K562 (cell line): ENCODE measurements around the gene ELK4. TPM values are rescaled to one million over a fixed set of nuclear protein-coding genes. Genes with fewer than 3 reads are reported as not detected.

ENCODE experiments used
- ATAC-seq: fragments of 200-7000 bp; cut with Tn5 transposase; 3 replicates; pipeline ENCODE4 v1.9.1; 2020; ENCODE audit warnings: moderate library complexity
- BruUV-seq: library from RNA; stranded (reverse); fragments of 400-500 nt; replicated peaks from 2 replicates; lab custom pipeline; 2021; lab: Mats Ljungman, UMichigan
- CTCF ChIA-PET: fragments of 300-600 bp; formaldehyde crosslinking; extraction: SDS; loops from one replicate; lab custom pipeline; 2021; ENCODE audit warnings: low intra/inter-chr PET ratio; lab: Yijun Ruan, JAX
- POLR2A ChIA-PET: fragments of 300-600, 350-650 bp; sonication (Branson Sonifier 250); formaldehyde crosslinking; extraction: SDS; loops from one replicate; lab custom pipeline; 2021; ENCODE audit warnings: antibody characterized with exemption, inconsistent platforms; lab: Yijun Ruan, JAX
- DNase-seq, 4 experiments: peaks; one replicate each; pipeline versions ENCODE4 v3.0.0 to v3.0.0-alpha.2; 2011 to 2018; ENCODE audit warnings: low spot score in 3 of 4, mixed read lengths in 3 of 4; ENCODE audit errors: extremely low read depth in 1 of 4
- FAIRE-seq: peaks from 2 replicates; lab custom pipeline; 2011; peaks lifted over from hg19 to GRCh38; lab: Jason Lieb, UNC
- H2AFZ ChIP-seq: 2 replicates; pipeline ENCODE4 v1.6.0; 2011; ENCODE audit warnings: low read depth, low read length, control low read depth, inconsistent platforms
- H3K27ac ChIP-seq: fragments of 200-600 bp; 3 replicates; pipeline ENCODE4 v1.8.0; 2011; ENCODE audit warnings: low read depth, mild to moderate bottlenecking, control low read depth, inconsistent platforms, low read length, moderate library complexity, mixed read lengths; ENCODE audit errors: extremely low read depth
- H3K27me3 ChIP-seq, 2 experiments: fragments of 300-600 bp in 1 of 2; 2 replicates in 1 of 2; 3 replicates in 1 of 2; pipeline versions ENCODE4 v1.6.0 to v1.8.0; 2011; ENCODE audit warnings: inconsistent platforms in 2 of 2, low read length in 2 of 2, mild to moderate bottlenecking in 1 of 2, mixed read lengths in 1 of 2, moderate library complexity in 1 of 2; ENCODE audit not compliant: control insufficient read depth in 2 of 2, insufficient read depth in 2 of 2
- H3K36me3 ChIP-seq: fragments of 300-600 bp; 3 replicates; pipeline ENCODE4 v1.8.0; 2011; ENCODE audit warnings: mild to moderate bottlenecking, low read length, inconsistent platforms; ENCODE audit not compliant: control insufficient read depth, insufficient read depth
- H3K4me1 ChIP-seq, 2 experiments: fragments of 200-600 bp in 1 of 2; replicated peaks in 1 of 2; 2 replicates in 1 of 2; 3 replicates in 1 of 2; pipeline versions ENCODE4 v1.5.1 to v1.8.0; 2011; ENCODE audit warnings: inconsistent platforms in 2 of 2, low read length in 2 of 2, mild to moderate bottlenecking in 1 of 2, mixed read lengths in 1 of 2, moderate library complexity in 1 of 2; ENCODE audit not compliant: control insufficient read depth in 2 of 2, insufficient read depth in 2 of 2
- H3K4me2 ChIP-seq: 2 replicates; pipeline ENCODE4 v1.6.1; 2011; ENCODE audit warnings: low read length, control low read depth, inconsistent platforms, mixed read lengths; ENCODE audit not compliant: insufficient read depth
- H3K4me3 ChIP-seq: fragments of 200-600 bp; sonication (generic), shearing (Covaris generic); 2 replicates; pipeline ENCODE4 v1.5.1; 2016; ENCODE audit warnings: control low read depth, inconsistent platforms
- H3K79me2 ChIP-seq: fragments of 200-600 bp; 3 replicates; pipeline ENCODE4 v1.8.0; 2011; ENCODE audit warnings: low read length, inconsistent platforms; ENCODE audit not compliant: control insufficient read depth, insufficient read depth
- H3K9ac ChIP-seq, 2 experiments: 2 replicates each; pipeline versions ENCODE4 v1.6.0 to v1.6.1; 2011; ENCODE audit warnings: low read depth in 2 of 2, low read length in 2 of 2, control low read depth in 1 of 2, inconsistent platforms in 1 of 2, mild to moderate bottlenecking in 1 of 2, mixed read lengths in 1 of 2; ENCODE audit not compliant: insufficient read depth in 1 of 2
- H3K9me1 ChIP-seq: one replicate; pipeline ENCODE4 v1.6.0; 2011; ENCODE audit warnings: inconsistent platforms, mild to moderate bottlenecking, low read length, moderate library complexity; ENCODE audit not compliant: control insufficient read depth, insufficient read depth
- H3K9me3 ChIP-seq: replicated peaks from 2 replicates; pipeline ENCODE4 v1.5.1; 2011; ENCODE audit warnings: low read depth, low read length, inconsistent platforms; ENCODE audit not compliant: control insufficient read depth, insufficient read depth
- H4K20me1 ChIP-seq: replicated peaks from 2 replicates; pipeline ENCODE4 v1.6.1; 2011; ENCODE audit warnings: low read length, inconsistent platforms, mixed read lengths; ENCODE audit not compliant: control insufficient read depth, insufficient read depth
- BCL6 ChIP-seq: fragments of 250-450 bp; sonication (Bioruptor Pico); IDR thresholded peaks from 2 replicates; pipeline ENCODE4 v1.4.0; 2020
- BCOR ChIP-seq: fragments of 450-650 bp; IDR thresholded peaks from 2 replicates; pipeline ENCODE4 v1.6.1; 2016
- CBX1 ChIP-seq: sonication (generic); IDR thresholded peaks from 2 replicates; pipeline ENCODE4 v1.6.1; 2016; ENCODE audit warnings: antibody characterized with exemption, low read depth, mild to moderate bottlenecking
- DACH1 ChIP-seq: fragments of 450-650 bp; IDR thresholded peaks from 2 replicates; pipeline ENCODE4 v1.6.1; 2018; ENCODE audit not compliant: partially characterized antibody
- E2F8 ChIP-seq: fragments of 450-650 bp; IDR thresholded peaks from 2 replicates; pipeline ENCODE4 v1.7.1; 2018; ENCODE audit warnings: mild to moderate bottlenecking, low read depth; ENCODE audit not compliant: partially characterized antibody
- HDAC2 ChIP-seq: fragments of 450-650 bp; IDR thresholded peaks from 2 replicates; pipeline ENCODE4 v1.6.1; 2016; ENCODE audit warnings: mild to moderate bottlenecking
- HEY1 ChIP-seq: fragments of 250-450 bp; sonication (Bioruptor Pico); IDR thresholded peaks from 2 replicates; pipeline ENCODE4 v1.5.0; 2020; ENCODE audit warnings: mild to moderate bottlenecking, moderate library complexity, borderline replicate concordance
- HLTF ChIP-seq: fragments of 450-650 bp; IDR thresholded peaks from 2 replicates; pipeline ENCODE4 v1.6.1; 2016
- MEF2A ChIP-seq: IDR thresholded peaks from 2 replicates; pipeline ENCODE4 v1.6.1; 2011; ENCODE audit warnings: low read depth, mild to moderate bottlenecking, low read length, moderate library complexity; ENCODE audit not compliant: control insufficient read depth
- PHTF2 ChIP-seq: fragments of 250-450 bp; sonication (Bioruptor Pico); IDR thresholded peaks from 2 replicates; pipeline ENCODE4 v1.5.0; 2021; ENCODE audit warnings: mild to moderate bottlenecking
- RERE ChIP-seq: sonication (generic); formaldehyde crosslinking; IDR thresholded peaks from 2 replicates; pipeline ENCODE4 v1.8.0; 2023; ENCODE audit warnings: missing genetic modification reagents, mild to moderate bottlenecking, borderline replicate concordance
- SIN3B ChIP-seq: fragments of 450-650 bp; IDR thresholded peaks from 2 replicates; pipeline ENCODE4 v1.6.1; 2017; ENCODE audit warnings: low read depth, mild to moderate bottlenecking, moderate library complexity
- TAL1 ChIP-seq: fragments of 450-650 bp; IDR thresholded peaks from 2 replicates; pipeline ENCODE4 v1.6.1; 2016; ENCODE audit warnings: mild to moderate bottlenecking
- YBX1 ChIP-seq: fragments of 450-650 bp; IDR thresholded peaks from 2 replicates; pipeline ENCODE4 v1.7.1; 2016; ENCODE audit warnings: mild to moderate bottlenecking
- ZBED1 ChIP-seq: IDR thresholded peaks from 2 replicates; pipeline ENCODE4 v1.6.1; 2014
- WGBS: fragments of 100-300 bp; shearing (Covaris generic); methylation state at CpG from one replicate; pipeline ENCODE4 v1.1.6; 2016; ENCODE audit warnings: low coverage, mixed read lengths; ENCODE audit not compliant: insufficient coverage; ENCODE audit errors: missing lambda C conversion rate; 5-methylcytosine and 5-hydroxymethylcytosine counted together
- in situ Hi-C: fragments of 300-500 bp; cut with MboI; formaldehyde crosslinking; loops from 4 replicates; pipeline ENCODE4 v1.15.0; 2018; ENCODE audit warnings: inconsistent platforms, mixed read lengths
- intact Hi-C: fragments of 100-400 bp; cut with micrococcal nuclease; formaldehyde crosslinking; loops from 2 replicates; pipeline ENCODE4 v1.14.2; 2022
- polyA plus RNA-seq, 8 experiments: library from polyadenylated mRNA; depleted of rRNA in 4 of 8; stranded (reverse) in 5 of 8; unstranded in 3 of 8; fragments of >200 nt; fragmentation: Nextera tagmentation in 2 of 8; fragmentation: Illumina TruSeq in 1 of 8; extraction: Ambion mirVana in 2 of 8; extraction: Trizol in 1 of 8; gene quantifications; 2 replicates each; pipeline versions ENCODE4 v1.2.1 to v1.2.3, GENCODE V29; 2011 to 2014; ENCODE audit warnings: inconsistent platforms in 1 of 8, missing spikeins in 1 of 8
- total RNA-seq, 7 experiments: library from RNA; depleted of rRNA in 6 of 7; stranded (reverse); fragments of >200 nt in 6 of 7; fragmentation: Illumina TruSeq in 2 of 7; extraction: Trizol in 2 of 7; gene quantifications; 2 replicates each; pipeline versions ENCODE4 v1.2.1 to v1.2.3, GENCODE V29; 2011 to 2021; ENCODE audit warnings: low replicate concordance in 1 of 7
- TF ChIP-seq, protein P1 (sequence below): sonication (generic); formaldehyde crosslinking; IDR thresholded peaks from 2 replicates; pipeline ENCODE4 v1.8.0; 2023; ENCODE audit warnings: mild to moderate bottlenecking, missing genetic modification reagents

The ELK4 gene
- total and polyA plus RNA-seq, 9 of the 15 experiments (the other 6 are each of a cell fraction or from before 2014, with no cell fraction given), result 2.0 to 21.7 (median 9.2) TPM

- peak overlapping the region; percentile 27 to 84; a peak in 3 of 4 replicates for H3K9ac ChIP-seq
- ATAC-seq, result no peak
- H3K9me3 ChIP-seq, result no peaks in the 10 kb centered on the region
- no peak for FAIRE-seq
- no peaks in the 10 kb centered on the region for H3K27me3 ChIP-seq
- WGBS, result 48% methylated on average over 6 of the region's 6 CpGs
- BruUV-seq, result no TSS peak
- H4K20me1 ChIP-seq, result no peaks in the 10 kb centered on the region
- H3K36me3 ChIP-seq, result peaks cover 26% of the 10 kb centered on the region; the same call in 2 of the 3 replicates
- DNase-seq, result no peak
- H3K79me2 ChIP-seq, result peaks cover 67% of the 10 kb centered on the region
- ChIA-PET CTCF (no interaction called here), POLR2A (interaction anchor here (0.8 to 1.7 kb wide), 2 partner anchors 20 to 38 kb away, joined by 3 to 5 read pairs; no protein-coding TSS in a partner anchor)
- intact Hi-C loops, result no loop called here
- no peaks in the 10 kb centered on the region for H3K9me1 ChIP-seq
- no peak overlapping the region for H2AFZ ChIP-seq
- H3K27ac ChIP-seq, result peak overlapping the region; percentile 93
- H3K4me1 ChIP-seq, result peaks cover 11 to 15% of the 10 kb centered on the region in 2 experiments
- peak overlapping the region; percentile 62; the same call in 1 of the 2 replicates for H3K4me3 ChIP-seq
- in situ Hi-C loops, result no loop called here
- H3K4me2 ChIP-seq, result peak overlapping the region; percentile 89; the same call in 1 of the 2 replicates
- TF ChIP-seq E2F8, result no peak
- no peak for TF ChIP-seq SIN3B
- TF ChIP-seq, protein P1, sequence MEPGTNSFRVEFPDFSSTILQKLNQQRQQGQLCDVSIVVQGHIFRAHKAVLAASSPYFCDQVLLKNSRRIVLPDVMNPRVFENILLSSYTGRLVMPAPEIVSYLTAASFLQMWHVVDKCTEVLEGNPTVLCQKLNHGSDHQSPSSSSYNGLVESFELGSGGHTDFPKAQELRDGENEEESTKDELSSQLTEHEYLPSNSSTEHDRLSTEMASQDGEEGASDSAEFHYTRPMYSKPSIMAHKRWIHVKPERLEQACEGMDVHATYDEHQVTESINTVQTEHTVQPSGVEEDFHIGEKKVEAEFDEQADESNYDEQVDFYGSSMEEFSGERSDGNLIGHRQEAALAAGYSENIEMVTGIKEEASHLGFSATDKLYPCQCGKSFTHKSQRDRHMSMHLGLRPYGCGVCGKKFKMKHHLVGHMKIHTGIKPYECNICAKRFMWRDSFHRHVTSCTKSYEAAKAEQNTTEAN (CRISPR knock-in tag), result no peak
- no peak for TF ChIP-seq HLTF
- TF ChIP-seq HEY1 (CRISPR knock-in tag), result no peak
- no peak for TF ChIP-seq BCOR
- TF ChIP-seq MEF2A, result no peak
- no peak for TF ChIP-seq RERE
- no peak for TF ChIP-seq BCL6 (CRISPR knock-in tag)
- TF ChIP-seq DACH1, result no peak
- no peak for TF ChIP-seq ZBED1
- TF ChIP-seq HDAC2, result no peak
- no peak for TF ChIP-seq CBX1
- TF ChIP-seq TAL1, result no peak
- TF ChIP-seq PHTF2 (CRISPR knock-in tag), result no peak
- TF ChIP-seq YBX1, result no peak
Measured at GRCh38 chr1:205629751-205630150, 2.1 kb downstream of the ELK4 start.
